GM18499 (cell line): ENCODE data around the gene C6orf163.
A peak's percentile ranks its signal among the peaks of the same experiment; 100 is the strongest.
"Not testable (repeated sequence)": the region's sequence is repeated elsewhere in the genome, so short reads cannot be mapped to it uniquely, and the experiment has no call there.

Experiments
- ATAC-seq: cut with Tn5 transposase; IDR thresholded peaks from one replicate; pipeline ENCODE4 v1.9.1; 2021; ENCODE audit warnings: moderate number of reproducible peaks; ENCODE audit not compliant: insufficient read depth, unreplicated experiment

Gene C6orf163

GRCh38 chr6:87344731-87345130 is at the start of gene C6orf163:
TSS of gene C6orf163 (plus strand) at chr6:87344813. CDS start at chr6:87345100, 287 bp downstream.
- ATAC-seq = no peak

- no peak for ATAC-seq
These were observed 47.5 kb upstream of the C6orf163 start for GRCh38 chr6:87297119-87297518.

- ATAC-seq = not testable (repeated sequence)
These were observed 43.3 kb upstream of the C6orf163 start for GRCh38 chr6:87301277-87301676.

- ATAC-seq = no peak
These were observed 35.6 kb upstream of the C6orf163 start for GRCh38 chr6:87308970-87309369.

GRCh38 chr6:87312860-87313259 is 31.8 kb upstream of the C6orf163 start:
- no peak for ATAC-seq

GRCh38 chr6:87315071-87315470 is 29.5 kb upstream of the C6orf163 start:
- no peak for ATAC-seq

- ATAC-seq = no peak
These were observed 25.2 kb upstream of the C6orf163 start for GRCh38 chr6:87319271-87319987.

- peak; percentile 92 for ATAC-seq
These were observed 22.1 kb upstream of the C6orf163 start, which contains the start of gene SMIM8 for GRCh38 chr6:87322304-87323212. TSS of gene SMIM8 (plus strand) at chr6:87322588. CDS start at chr6:87337032, 14,444 bp downstream.

GRCh38 chr6:87323880-87324279 is 20.7 kb upstream of the C6orf163 start:
- ATAC-seq = not testable (repeated sequence)

GRCh38 chr6:87330961-87331360 is 13.7 kb upstream of the C6orf163 start:
- ATAC-seq = no peak

- ATAC-seq = no peak
These were observed 11.6 kb upstream of the C6orf163 start for GRCh38 chr6:87333033-87333432.

GRCh38 chr6:87333591-87334181 is 10.9 kb upstream of the C6orf163 start:
- peak; percentile 49 for ATAC-seq

- no peak for ATAC-seq
These were observed 9.9 kb upstream of the C6orf163 start for GRCh38 chr6:87334683-87335082.

GRCh38 chr6:87336367-87336766 is 8.2 kb upstream of the C6orf163 start:
- no peak for ATAC-seq

GRCh38 chr6:87340230-87340629 is 4.4 kb upstream of the C6orf163 start:
- ATAC-seq = no peak

GRCh38 chr6:87341158-87341557 is 3.5 kb upstream of the C6orf163 start:
- no peak for ATAC-seq

- peak; percentile 93 for ATAC-seq
These were observed 2.7 kb upstream of the C6orf163 start for GRCh38 chr6:87341899-87342298.

GRCh38 chr6:87342829-87343228 is 1.8 kb upstream of the C6orf163 start:
- ATAC-seq = no peak

GRCh38 chr6:87346700-87347099 is 2.1 kb downstream of the C6orf163 start:
- no peak for ATAC-seq

GRCh38 chr6:87349896-87350295 is 5.3 kb downstream of the C6orf163 start:
- no peak for ATAC-seq

- ATAC-seq = no peak
These were observed 5.9 kb downstream of the C6orf163 start for GRCh38 chr6:87350516-87350915.
